Measurements from ENCODE around the gene COPE.

Gene COPE

DNA sequence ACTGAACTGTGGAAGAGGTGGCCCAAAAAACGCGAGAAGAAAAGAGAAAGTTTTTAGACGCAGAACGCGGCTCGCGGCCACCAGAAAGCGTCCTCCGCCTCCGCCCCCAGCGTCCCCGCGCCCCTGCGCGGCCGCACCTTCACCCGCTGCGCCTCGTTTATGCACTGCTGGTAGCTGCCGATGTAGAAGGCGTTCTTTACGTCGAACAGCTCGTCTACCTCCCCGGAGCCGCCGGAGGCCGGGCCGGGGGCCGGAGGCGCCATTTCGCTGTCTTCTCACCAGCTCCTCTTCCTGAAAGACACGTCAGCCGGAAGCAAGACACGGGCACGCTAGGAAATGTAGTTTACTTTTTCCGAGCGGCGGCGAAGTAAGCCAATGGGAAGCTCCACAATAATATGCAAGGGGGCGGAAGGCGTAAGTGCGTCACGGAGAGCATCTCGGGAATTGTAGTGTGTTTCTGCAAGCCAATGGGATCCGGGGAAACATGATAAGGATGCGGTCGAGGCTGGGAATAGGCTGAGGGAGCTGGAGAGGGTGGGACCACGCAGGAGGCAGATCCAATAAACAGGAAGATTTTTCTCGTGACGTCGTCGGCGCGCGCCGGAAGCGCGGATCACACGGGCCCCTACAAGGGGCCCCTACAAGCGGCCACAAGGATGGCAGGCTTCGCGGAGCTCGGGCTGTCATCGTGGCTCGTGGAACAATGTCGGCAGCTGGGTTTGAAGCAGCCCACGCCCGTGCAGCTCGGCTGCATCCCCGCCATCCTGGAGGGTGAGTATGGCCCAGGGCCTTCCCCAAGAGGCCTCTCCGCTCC lies at the start of gene COPE, which contains the start of gene DDX49:
Gene COPE (minus strand): TSS at position 302 of the 814 bp plus-strand sequence. CDS start 39 bp downstream, at position 263.
Gene DDX49 (plus strand): TSS at position 630 of the 814 bp plus-strand sequence. CDS start 27 bp downstream, at position 657.
- TF ChIP-seq, protein P1, sequence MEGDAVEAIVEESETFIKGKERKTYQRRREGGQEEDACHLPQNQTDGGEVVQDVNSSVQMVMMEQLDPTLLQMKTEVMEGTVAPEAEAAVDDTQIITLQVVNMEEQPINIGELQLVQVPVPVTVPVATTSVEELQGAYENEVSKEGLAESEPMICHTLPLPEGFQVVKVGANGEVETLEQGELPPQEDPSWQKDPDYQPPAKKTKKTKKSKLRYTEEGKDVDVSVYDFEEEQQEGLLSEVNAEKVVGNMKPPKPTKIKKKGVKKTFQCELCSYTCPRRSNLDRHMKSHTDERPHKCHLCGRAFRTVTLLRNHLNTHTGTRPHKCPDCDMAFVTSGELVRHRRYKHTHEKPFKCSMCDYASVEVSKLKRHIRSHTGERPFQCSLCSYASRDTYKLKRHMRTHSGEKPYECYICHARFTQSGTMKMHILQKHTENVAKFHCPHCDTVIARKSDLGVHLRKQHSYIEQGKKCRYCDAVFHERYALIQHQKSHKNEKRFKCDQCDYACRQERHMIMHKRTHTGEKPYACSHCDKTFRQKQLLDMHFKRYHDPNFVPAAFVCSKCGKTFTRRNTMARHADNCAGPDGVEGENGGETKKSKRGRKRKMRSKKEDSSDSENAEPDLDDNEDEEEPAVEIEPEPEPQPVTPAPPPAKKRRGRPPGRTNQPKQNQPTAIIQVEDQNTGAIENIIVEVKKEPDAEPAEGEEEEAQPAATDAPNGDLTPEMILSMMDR (IDR thresholded peaks at IDR 0.05; ENCODE audit: control extremely low read depth, extremely low read depth, low read depth, missing control alignments): no peak
- ChIA-PET CTCF (interaction anchor here (1.1 to 1.8 kb wide), 4 partner anchors 10 to 468 kb away, joined by 4 to 7 read pairs (median 6); no protein-coding TSS in a partner anchor), POLR2A (interaction anchor here (0.6 to 2.2 kb wide), 12 partner anchors 10 to 500 kb away, joined by 3 to 21 read pairs (median 4); partner anchors contain the start of genes SSBP4 and UBA52)
- DNase-seq (ENCODE audit: extremely low spot score): peak; percentile 99

DNA sequence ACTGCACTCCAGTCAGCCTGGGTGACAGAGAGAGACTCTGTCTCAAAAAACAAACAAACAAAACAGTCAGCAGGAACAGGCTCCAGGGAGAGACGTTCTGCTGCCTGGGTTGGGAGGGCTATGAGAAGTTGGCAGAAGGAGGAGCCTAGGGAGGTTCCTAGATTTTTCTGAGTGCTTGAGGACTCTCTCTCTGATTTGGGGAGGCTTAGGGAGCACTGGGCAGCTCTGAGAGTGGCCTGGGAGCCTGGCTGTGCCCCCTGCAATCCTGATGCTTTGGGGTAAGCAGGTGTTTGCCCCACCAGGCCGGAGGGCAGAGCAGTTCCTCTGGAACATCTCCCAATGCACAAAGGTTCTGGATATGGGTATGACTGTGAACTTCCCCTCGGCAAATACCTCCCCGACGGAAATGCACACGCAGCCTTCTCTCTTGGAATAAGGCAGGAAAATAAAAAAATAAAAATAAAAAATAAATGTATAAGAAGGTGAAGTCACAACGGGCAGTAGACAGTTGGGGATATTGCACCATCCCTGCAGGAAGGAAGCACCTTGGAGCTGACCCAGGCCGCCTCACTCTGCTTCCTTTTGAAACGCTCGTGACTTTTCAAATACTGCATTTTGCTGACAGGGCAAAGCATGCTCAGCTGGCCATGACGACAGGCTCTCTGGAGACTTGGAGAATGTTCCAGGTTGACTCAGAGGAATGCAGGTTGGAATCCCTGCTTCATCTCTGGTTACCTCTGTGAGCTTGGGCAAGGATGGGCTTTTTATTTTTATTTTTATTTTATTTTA lies 48.4 kb upstream of the COPE start:
- POLR2A ChIA-PET: no interaction called here
- CTCF ChIA-PET: no interaction called here
- TF ChIP-seq, protein P1 (IDR thresholded peaks at IDR 0.05; ENCODE audit: control extremely low read depth, extremely low read depth, low read depth, missing control alignments): no peak
- no peak for DNase-seq (ENCODE audit: extremely low spot score)

DNA sequence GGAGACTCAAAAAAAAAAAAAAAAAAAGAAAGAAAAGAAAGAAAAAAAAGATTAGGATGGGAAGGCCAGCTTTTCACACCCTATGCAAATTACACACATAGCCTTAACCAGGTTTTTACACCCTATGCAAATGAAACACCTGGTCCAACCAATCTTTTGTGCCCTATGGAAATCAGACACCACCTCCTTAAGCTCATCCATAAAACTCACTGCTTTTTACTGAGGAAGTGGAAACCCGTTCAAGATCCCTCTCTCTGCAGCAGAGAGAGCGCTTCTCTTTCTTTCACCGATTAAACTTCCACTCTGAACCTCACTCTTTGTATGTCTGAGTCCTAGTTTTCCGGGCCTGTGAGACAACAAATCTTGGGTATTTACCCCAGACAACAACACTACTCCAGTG lies 47.1 kb upstream of the COPE start:
- ChIA-PET CTCF (no interaction called here), POLR2A (interaction anchor here (0.7 kb wide), 1 partner anchor 10 kb away, joined by 5 read pairs; no protein-coding TSS in a partner anchor)
- TF ChIP-seq, protein P1 (IDR thresholded peaks at IDR 0.05; ENCODE audit: control extremely low read depth, extremely low read depth, low read depth, missing control alignments): no peak
- DNase-seq (ENCODE audit: extremely low spot score): no peak

DNA sequence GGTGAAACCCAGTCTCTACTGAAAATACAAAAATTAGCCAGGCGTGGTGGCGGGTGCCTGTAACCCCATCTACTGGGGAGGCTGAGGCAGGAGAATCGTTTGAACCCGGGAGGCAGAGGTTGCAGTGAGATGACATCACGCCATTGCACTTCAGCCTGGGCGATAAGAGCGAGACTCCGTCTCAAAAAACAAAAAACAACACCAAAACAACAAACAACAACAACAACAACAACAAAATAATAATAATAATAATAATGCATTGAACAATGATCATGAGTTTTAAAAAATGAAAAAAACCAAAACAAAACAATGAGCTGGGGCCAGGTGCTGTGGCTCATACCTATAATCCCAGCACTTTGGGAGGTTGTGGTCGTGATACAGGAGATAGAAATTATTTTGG lies 44.9 kb upstream of the COPE start:
- TF ChIP-seq, protein P1 (IDR thresholded peaks at IDR 0.05; ENCODE audit: control extremely low read depth, extremely low read depth, low read depth, missing control alignments): no peak
- ChIA-PET CTCF (no interaction called here), POLR2A (no interaction called here)
- DNase-seq (ENCODE audit: extremely low spot score): no peak

DNA sequence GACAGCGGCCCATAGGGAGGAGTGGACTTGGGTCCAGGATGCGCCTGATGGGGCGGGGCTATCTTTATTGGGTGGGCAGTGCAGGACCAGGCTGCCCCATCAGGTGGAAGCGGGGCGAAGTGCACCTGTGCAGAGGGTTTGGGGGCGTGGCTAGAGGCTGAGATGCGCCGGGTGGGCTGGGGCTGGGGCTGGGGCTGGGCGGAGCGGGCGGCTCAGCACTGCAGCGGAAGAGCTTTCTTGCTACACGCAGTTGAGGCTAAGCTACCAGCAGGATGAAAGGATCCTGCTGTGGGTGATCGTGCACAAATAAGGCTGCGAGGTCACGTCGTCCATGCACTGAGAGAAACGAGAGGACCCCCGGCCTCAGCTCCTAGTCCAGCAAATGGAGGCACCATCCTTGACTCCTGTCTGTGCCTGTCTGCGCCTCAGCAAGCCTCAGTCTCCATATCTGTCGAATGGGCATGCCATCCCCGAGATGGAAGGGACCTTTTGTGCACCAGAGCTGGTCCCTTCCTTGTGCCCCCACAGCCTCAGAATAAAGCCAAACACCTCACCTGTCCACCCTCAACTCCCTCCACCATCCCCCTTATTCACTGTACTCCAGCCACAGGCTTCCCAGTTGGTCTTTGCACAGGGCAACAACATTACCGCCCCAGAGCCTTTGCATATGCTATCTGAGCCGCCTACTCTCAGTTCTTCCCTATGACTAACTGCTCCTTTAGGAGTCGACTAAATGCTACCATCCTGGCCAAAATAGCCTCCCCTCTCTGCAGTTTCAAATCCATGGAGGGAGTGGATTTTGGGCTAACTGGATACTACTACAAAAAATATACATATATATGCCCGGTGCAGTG lies 42.8 kb upstream of the COPE start:
- POLR2A ChIA-PET: no interaction called here
- TF ChIP-seq, protein P1 (IDR thresholded peaks at IDR 0.05; ENCODE audit: control extremely low read depth, extremely low read depth, low read depth, missing control alignments): no peak
- CTCF ChIA-PET: no interaction called here
- no peak for DNase-seq (ENCODE audit: extremely low spot score)

DNA sequence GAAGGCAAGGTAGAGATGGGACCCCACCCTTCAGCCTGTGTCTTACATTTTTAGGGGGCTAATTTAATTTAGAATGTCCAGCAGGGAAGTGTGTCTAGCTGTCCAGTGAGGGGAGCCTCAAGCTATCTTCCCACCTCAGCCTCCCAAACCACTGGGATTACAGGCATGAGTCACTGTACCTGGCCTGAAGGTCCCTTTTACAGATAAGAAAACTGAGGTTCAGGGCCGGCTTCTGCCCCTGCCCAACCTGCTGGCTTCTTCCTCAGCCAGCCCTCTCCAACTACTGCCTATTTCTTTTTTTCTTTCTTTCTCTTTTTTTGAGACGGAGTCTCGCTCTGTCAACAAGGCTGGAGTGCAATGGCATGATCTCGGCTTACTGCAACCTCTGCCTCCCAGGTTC lies 41.2 kb upstream of the COPE start:
- ChIA-PET CTCF (no interaction called here), POLR2A (no interaction called here)
- TF ChIP-seq, protein P1 (IDR thresholded peaks at IDR 0.05; ENCODE audit: control extremely low read depth, extremely low read depth, low read depth, missing control alignments): no peak
- DNase-seq (ENCODE audit: extremely low spot score): no peak

Data from GM10248 (cell line).